GM19035 (cell line): ENCODE data around the gene PBXIP1.

Source experiments
- ATAC-seq: cut with Tn5 transposase; IDR thresholded peaks from one replicate; pipeline ENCODE4 v1.9.1; 2021; ENCODE audit not compliant: unreplicated experiment

Gene PBXIP1

GRCh38 chr1:154901591-154901990 is 54.3 kb downstream of the PBXIP1 start:
- ATAC-seq: no peak

- ATAC-seq: no peak
Measured at GRCh38 chr1:154899041-154899440, 56.9 kb downstream of the PBXIP1 start.

- ATAC-seq: no peak
Measured at GRCh38 chr1:154896771-154897286, 59.1 kb downstream of the PBXIP1 start.

GRCh38 chr1:154895798-154896197 is 60.1 kb downstream of the PBXIP1 start:
- no peak for ATAC-seq
